Urinary bladder (tissue), 4 donors: ENCODE measurements around the gene ACTN4. TPM values are rescaled to one million over a fixed set of nuclear protein-coding genes. Genes with fewer than 3 reads are reported as not detected.

Source experiments
- DNase-seq: peaks from one replicate; pipeline ENCODE4 v3.0.0-alpha.2; 2015; ENCODE audit errors: extremely low spot score
- H3K27ac ChIP-seq: one replicate; pipeline ENCODE4 v1.5.1; 2013; ENCODE audit warnings: low read depth, mild to moderate bottlenecking, moderate library complexity
- H3K36me3 ChIP-seq: one replicate; pipeline ENCODE4 v1.6.1; 2013; ENCODE audit warnings: mild to moderate bottlenecking, moderate library complexity; ENCODE audit not compliant: insufficient read depth
- H3K4me1 ChIP-seq: one replicate; pipeline ENCODE4 v1.6.1; 2013; ENCODE audit warnings: mild to moderate bottlenecking, moderate library complexity; ENCODE audit not compliant: insufficient read depth
- H3K4me3 ChIP-seq: one replicate; pipeline ENCODE4 v1.5.1; 2013; ENCODE audit warnings: low read depth, low read length
- WGBS: extraction: QIAGEN DNeasy Blood & Tissue Kit; methylation state at CpG from one replicate; pipeline ENCODE4 v1.1.7; 2013; 5-methylcytosine and 5-hydroxymethylcytosine counted together
- polyA plus RNA-seq: library from polyadenylated mRNA; stranded (reverse); fragments of 200-250 nt; gene quantifications from one replicate; pipeline ENCODE4 v1.2.3, GENCODE V29; 2013
- total RNA-seq: library from RNA; depleted of rRNA; stranded (reverse); fragments of >200 nt; gene quantifications from one replicate; pipeline ENCODE4 v1.2.3, GENCODE V29; 2014
- donor health status: healthy with polysubstance abuse.
- donor health status: healthy.

Gene ACTN4
- total and polyA plus RNA-seq, 2 donors = 140 to 304 TPM

DNA sequence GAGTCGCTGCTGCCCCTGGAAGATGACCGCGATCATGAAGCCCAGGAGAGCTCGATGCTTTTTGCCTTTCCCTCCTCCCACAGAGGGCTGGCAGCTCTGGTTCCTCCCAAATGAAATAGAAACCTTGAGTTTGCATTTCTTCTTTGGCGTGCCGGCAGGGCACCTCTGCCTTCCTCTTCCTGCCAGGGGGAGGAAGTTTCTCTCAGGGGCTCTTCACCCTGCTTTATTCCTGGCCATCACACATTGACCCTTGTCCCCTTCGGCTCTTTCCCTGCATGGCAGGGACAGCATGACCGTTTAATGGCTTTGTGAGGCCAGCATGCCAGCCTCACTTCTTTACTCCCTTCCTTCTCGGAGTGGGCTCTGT is 47.9 kb downstream of the ACTN4 start:
- Histone ChIP-seq H3K36me3 (no peaks in the 10 kb centered on the region), H3K4me1 (no peaks in the 10 kb centered on the region), H3K27ac (no peak overlapping the region), H3K4me3 (no peak overlapping the region)
- DNase-seq = no peak
- 58% methylated on average over 9 of the region's 9 CpGs for WGBS

DNA sequence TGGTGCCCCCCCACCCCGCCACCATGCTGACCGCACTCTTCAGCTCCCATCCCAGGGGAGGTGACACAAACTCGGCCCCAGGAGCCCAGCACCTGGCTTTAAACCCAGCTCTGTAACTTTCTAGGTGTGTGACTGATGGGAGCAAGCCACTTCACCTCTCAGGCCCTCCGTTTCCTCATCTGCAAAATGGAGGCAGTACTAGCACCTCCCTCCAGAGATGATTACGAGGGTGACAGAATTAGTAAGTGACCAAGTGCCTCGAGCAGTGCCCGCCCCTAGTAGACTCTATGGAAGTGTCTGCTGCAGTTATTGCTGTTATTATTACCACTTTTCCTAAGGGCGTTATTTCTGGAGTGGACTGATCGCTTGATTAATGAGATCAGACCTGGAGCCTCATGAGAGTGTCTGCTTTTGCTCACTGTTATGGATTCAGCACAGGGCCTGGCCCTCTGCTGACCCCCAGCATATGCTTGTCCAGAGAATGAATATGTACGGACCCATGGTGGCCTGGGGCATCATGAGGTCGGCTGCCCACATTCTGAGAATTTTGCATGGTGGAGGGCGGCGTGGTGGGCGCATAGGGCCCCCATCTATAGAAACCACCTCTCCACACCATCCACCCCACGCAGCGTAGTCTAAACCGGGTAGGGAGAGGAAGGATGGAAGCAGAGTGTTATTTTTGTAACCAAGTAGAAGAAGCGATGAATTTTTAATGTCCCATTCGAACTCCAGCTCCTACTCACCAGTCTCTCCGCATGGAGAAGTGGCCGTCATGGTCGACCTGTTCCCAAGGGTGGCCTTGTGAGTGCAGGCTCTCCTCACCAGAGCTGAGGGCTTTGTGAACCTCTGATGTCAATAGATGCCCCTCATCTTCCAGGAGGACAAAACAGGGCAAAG is 48.6 kb downstream of the ACTN4 start:
- Histone ChIP-seq H3K4me3 (no peak overlapping the region), H3K4me1 (no peaks in the 10 kb centered on the region), H3K27ac (no peak overlapping the region), H3K36me3 (no peaks in the 10 kb centered on the region)
- DNase-seq = no peak
- WGBS = 84% methylated on average over 22 of the region's 22 CpGs

DNA sequence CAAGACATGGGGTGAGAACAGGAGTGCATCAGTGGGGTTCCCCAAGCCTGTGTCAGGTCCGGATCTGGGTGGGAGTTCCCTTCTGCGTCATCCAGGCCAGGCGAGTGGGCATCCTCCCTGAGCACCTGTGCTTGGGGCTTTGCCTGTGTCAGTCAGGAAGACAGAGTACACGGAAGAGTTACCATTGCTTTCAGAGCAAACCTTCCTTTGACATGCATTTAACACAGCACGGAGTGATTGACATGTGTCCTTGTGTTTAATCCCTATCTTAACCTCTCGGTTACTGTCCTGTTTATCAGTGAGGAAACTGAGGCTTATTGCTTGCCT is 49.2 kb downstream of the ACTN4 start:
- no peak for DNase-seq
- Histone ChIP-seq H3K4me3 (no peak overlapping the region), H3K36me3 (no peaks in the 10 kb centered on the region), H3K27ac (no peak overlapping the region), H3K4me1 (no peaks in the 10 kb centered on the region)
- 91% methylated on average over 6 of the region's 6 CpGs for WGBS

DNA sequence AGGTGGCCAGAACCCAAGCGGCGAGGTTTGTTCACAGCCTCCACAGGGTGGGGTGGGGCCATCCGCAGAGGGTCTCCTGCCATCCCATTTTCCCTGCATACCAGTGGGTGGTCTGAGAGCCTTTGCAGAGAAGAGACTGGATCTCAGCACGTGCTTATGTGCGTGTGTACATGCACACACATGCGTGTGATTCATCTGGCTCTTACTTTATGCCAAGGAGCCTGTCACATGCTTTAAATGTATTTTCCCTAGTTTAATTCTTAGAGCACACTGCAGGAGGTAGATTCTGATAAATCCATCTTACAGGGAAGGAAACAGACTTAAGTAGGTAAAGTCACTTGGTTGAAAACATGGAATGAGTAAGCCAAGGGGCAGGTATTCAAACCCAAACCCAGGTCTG is 49.7 kb downstream of the ACTN4 start:
- no peak for DNase-seq
- no peak overlapping the region for H3K27ac ChIP-seq
- no peak overlapping the region for H3K4me3 ChIP-seq
- H3K4me1 ChIP-seq = no peaks in the 10 kb centered on the region
- no peaks in the 10 kb centered on the region for H3K36me3 ChIP-seq
- WGBS = 85% methylated on average over 6 of the region's 6 CpGs

DNA sequence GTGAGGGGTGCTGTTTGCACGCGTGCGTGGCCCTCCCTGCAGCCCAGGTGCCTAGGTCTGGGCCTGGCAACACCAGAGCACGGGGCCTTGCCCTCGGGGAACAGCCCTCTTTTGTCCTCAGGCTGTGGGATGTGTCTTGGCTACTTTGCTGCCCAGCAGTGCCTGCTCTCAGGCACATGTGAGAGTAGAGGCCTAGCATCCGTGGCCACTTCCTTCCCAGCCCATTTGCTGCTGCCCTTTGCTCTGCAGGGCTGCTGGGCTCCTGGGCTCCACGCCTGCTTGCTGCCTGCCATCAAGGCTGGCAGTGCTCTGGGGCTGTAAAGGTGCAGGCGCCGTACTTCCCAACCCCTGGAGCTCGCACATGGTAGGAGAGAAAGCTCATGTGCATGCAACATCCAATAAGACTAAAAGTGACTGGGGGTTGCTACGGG is 50.2 kb downstream of the ACTN4 start:
- Histone ChIP-seq H3K36me3 (no peaks in the 10 kb centered on the region), H3K27ac (no peak overlapping the region), H3K4me3 (no peak overlapping the region), H3K4me1 (no peaks in the 10 kb centered on the region)
- WGBS = 71% methylated on average over 11 of the region's 11 CpGs
- no peak for DNase-seq

DNA sequence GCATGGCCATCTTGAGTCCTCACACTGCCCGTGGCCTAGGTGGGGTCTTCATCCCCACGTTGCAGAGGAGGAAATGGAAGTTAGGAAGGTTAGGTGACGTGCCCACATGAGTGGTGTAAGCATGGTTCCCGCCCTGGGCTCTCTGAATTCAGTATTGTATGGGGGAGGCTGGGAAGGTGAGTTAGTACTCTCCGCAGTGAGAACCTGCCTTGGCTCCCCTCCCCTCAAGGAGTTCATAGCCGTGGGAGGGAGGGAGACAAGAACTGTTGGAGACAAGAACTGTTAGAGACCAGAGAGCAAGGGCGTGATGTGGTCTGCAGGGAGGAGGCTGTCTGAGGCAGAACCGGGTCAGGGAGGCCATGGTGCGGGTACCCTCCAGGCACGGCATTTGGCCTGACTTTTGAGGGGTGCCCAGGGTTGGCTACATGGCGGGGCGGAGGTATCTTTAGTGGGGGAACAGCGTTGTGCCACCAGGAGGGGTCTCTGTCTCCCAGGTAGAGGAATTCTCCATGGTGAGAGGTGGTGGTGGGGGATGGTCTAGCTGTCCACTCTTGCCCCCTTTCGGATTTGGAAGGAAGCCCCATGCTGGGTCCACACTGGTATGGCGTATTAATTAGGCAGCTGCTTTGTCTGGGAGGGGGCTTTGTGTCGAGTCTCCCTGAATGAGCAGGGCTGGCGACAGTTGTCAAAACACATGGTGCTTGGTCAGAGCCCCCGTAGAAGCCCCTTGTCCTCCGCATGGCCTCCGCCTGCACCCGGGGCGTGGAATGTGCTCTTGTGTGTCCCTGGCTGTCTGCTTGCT is 51.0 kb downstream of the ACTN4 start:
- DNase-seq = no peak
- Histone ChIP-seq H3K36me3 (no peaks in the 10 kb centered on the region), H3K4me1 (no peaks in the 10 kb centered on the region), H3K4me3 (no peak overlapping the region), H3K27ac (peak overlapping the region; percentile 11)
- WGBS = 74% methylated on average over 22 of the region's 22 CpGs

DNA sequence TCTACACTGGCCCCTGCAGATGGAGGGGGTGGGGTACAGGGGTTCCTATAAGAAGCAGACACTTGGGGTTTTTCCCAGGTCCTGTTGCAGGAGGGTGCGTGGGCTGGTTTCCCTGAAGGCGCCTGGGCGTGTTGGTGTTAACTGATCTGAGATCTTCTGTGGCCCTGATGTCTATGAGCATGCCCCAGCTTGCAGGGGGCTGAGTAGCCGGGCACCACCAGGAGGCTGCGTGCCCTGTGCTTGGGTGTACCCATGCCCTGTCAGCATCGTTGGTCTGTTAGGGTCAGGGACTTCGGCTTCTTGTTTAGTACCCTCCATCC is 51.5 kb downstream of the ACTN4 start:
- Histone ChIP-seq H3K4me1 (no peaks in the 10 kb centered on the region), H3K36me3 (no peaks in the 10 kb centered on the region), H3K27ac (no peak overlapping the region), H3K4me3 (no peak overlapping the region)
- 63% methylated on average over 7 of the region's 7 CpGs for WGBS
- no peak for DNase-seq

DNA sequence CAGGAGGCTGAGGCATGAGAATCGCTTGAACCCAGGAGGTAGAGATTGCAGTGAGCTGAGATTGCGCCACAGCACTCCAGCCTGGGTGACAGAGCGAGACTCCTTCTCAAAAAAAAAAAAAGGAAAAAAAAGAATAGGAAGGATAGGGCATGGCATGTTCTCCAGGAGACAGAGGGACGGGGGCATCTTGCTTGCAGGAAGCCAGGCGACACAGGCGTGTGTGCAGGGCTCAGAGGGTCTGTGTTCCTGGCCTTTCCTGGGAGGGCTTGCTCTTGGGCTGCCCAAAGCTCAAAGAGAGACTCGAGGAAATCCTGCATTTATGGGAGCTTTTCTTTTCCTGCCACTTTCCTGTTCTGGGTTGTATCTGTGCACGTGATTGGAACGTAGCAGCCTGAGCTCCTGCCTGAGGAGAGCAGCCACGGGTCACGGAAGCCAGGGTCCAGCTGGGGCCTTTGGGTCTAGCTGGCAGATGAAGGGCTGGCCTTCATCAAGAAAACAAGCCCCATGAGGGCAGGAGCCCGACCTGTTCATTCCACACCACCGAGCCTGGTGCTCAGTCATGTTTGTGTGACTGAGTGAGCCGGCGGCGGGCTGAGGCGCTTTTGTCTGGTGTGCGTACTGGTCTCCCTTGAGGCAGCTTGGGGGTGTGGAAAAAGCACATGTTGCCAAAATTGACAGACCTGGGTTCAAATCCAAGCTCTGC is 52.3 kb downstream of the ACTN4 start:
- DNase-seq = no peak
- no peak overlapping the region for H3K27ac ChIP-seq
- H3K36me3 ChIP-seq = no peaks in the 10 kb centered on the region
- 83% methylated on average over 18 of the region's 18 CpGs for WGBS
- no peak overlapping the region for H3K4me3 ChIP-seq
- no peaks in the 10 kb centered on the region for H3K4me1 ChIP-seq

DNA sequence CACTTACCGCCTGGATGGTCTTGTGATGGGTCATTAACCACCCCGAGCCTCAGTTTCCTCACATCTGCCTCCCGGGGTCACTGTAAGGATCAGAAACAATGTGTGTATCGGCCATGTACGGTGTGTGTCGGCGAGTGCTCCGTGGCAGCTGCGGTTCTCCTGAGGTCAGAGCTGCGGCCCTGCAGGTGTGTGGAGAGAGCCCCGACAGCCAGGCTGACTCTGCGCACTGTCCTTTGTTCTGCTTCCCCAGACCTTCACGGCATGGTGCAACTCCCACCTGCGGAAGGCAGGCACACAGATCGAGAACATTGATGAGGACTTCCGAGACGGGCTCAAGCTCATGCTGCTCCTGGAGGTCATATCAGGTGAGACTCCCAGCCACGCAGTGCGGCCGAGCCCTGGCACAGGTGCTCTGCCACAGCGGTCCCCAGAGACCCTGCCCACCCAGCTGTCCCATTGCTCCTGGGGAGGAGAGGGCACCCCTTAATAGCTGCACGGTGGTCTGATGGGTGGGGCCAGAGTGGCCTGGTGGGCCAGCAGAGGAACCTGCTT is 53.0 kb downstream of the ACTN4 start:
- H3K4me1 ChIP-seq = no peaks in the 10 kb centered on the region
- WGBS = 90% methylated on average over 22 of the region's 22 CpGs
- H3K27ac ChIP-seq = no peak overlapping the region
- no peak overlapping the region for H3K4me3 ChIP-seq
- DNase-seq = no peak
- no peaks in the 10 kb centered on the region for H3K36me3 ChIP-seq

DNA sequence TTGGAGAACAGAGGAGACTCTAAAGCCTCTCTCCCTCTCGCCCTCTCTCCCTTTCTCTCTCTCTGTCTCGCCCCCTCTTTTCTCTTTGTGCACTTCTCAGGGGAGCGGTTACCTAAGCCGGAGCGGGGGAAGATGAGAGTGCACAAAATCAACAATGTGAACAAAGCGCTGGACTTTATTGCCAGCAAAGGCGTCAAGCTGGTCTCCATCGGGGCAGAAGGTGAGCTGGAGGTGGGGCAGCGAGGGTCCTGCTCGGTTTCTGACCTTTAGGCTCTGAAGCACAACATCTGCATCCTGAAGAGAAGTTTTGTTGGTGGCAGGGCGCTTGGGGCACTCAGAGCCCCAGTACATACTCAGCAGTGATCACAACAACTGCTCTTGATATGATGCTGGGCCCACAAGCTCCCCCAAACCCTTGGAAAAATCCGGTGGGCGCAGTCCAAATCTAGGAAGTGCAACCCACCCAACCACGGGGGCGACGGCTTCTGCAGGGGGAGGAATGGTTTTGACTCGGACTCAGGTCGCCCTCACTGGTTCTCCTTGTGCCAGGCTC is 53.5 kb downstream of the ACTN4 start:
- no peak for DNase-seq
- H3K27ac ChIP-seq = no peak overlapping the region
- H3K4me3 ChIP-seq = no peak overlapping the region
- WGBS = 86% methylated on average over 18 of the region's 18 CpGs
- no peaks in the 10 kb centered on the region for H3K36me3 ChIP-seq
- H3K4me1 ChIP-seq = no peaks in the 10 kb centered on the region

DNA sequence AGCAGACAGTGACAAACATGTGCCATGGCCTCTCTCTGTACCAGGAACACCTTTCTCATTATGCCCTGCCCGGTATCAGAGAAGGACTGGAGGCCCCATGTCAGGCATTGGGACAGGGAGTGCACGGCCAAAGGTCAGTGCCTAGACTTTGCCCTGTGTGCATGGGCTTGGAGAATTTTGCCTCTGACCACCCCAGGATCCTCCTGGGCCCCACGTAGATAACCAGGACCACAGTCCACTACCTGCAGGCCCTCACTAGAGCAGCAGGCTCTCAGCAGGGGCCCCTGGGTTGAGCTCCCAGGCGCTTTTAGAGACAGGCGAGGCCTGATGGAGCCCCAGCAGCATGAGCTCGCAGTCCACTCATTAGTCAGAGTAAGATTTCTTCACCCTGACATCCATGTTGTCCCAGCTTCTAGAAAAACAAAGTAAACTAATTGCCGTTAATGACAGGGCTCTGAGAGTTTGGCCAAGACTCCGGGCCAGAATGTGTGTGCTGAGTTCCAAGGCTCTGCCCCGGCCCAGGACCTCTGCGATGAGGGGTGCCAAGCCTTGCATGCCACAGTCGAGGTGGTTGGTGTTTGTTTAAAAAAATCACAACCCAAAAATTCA is 54.1 kb downstream of the ACTN4 start:
- DNase-seq = no peak
- Histone ChIP-seq H3K27ac (no peak overlapping the region), H3K4me3 (no peak overlapping the region), H3K4me1 (no peaks in the 10 kb centered on the region), H3K36me3 (no peaks in the 10 kb centered on the region)
- WGBS = 62% methylated on average over 11 of the region's 11 CpGs

DNA sequence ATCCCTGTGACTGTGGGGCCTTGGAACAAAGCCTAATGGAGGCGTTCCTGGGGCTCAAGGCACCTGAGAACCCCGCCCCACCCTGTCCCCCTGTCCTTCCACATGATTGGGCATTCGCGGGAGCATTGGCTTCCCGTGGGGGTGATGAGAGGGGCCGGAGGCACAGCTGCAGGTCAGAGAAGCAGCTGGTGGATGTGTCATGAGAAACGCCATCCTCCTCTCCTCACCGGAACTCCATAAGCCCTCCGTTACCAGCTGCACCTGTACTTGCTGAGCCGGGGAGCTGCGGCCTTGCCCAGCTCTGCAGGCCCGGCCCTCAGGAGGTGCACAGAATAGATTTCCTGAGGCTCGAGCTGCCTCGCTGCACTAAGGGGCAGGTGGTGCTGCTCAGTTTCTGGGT is 54.8 kb downstream of the ACTN4 start:
- H3K4me1 ChIP-seq = no peaks in the 10 kb centered on the region

DNA sequence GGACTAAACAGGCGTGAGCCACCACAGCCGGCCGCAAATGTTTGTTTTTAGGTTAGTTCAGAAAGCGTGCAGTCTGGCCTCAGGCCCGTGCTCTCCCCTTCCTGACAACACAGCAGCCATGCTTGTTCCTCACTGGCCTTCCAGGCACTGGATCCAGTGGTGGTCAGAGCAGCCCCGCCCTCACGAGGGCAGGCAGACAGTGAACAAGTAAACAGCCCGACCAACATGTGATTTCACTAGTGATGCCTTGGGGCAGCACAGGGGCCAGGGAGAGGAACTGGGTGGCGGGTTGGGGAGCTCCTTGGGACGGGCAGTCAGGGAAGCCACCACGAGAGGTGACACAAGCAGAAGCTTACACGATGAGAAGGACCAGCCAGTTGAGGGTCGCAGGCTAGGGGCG is 56.1 kb downstream of the ACTN4 start:
- Histone ChIP-seq H3K4me1 (no peaks in the 10 kb centered on the region), H3K4me3 (no peak overlapping the region), H3K36me3 (no peaks in the 10 kb centered on the region), H3K27ac (no peak overlapping the region)
- WGBS = 88% methylated on average over 14 of the region's 14 CpGs
- DNase-seq = no peak

More for the DNA sequence above, 54.8 kb downstream of the ACTN4 start:
- H3K36me3 ChIP-seq = no peaks in the 10 kb centered on the region
- DNase-seq = no peak
- H3K4me3 ChIP-seq = no peak overlapping the region
- H3K27ac ChIP-seq = no peak overlapping the region
- WGBS = 79% methylated on average over 14 of the region's 14 CpGs
